ENCODE measurements around the gene CALN1.
"Not testable (repeated sequence)": the region's sequence is repeated elsewhere in the genome, so short reads cannot be mapped to it uniquely, and the experiment has no call there.

The CALN1 gene

GRCh38 chr7:71851776-71852498 lies 560.2 kb downstream of the CALN1 start:
- DNase-seq, result no peak

- DNase-seq, result no peak
These were observed 566.0 kb downstream of the CALN1 start for GRCh38 chr7:71846160-71846559.

- DNase-seq, result no peak
These were observed 568.5 kb downstream of the CALN1 start for GRCh38 chr7:71843676-71844075.

DNA sequence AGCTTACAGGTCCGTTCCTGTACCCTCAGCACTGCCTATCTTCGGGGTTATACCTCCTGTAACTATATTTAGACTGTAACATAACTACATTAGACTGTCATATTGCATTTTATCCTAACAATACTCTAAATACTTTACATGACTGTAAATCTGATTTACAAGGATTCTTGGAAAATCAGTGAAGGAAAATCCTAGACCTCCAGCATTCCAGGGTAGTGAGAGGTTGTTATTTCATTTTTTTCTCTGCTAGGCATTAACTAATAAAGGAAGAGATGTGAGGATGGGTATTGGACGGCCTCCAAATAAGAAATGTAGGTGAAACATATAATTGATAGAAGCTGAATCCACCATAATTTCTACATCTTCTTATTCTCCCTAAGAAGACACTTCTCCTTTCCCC lies 569.4 kb downstream of the CALN1 start:
- DNase-seq, result no peak

- DNase-seq, result no peak
These were observed 569.8 kb downstream of the CALN1 start for GRCh38 chr7:71842381-71842780.

GRCh38 chr7:71835056-71835455 lies 577.1 kb downstream of the CALN1 start:
- DNase-seq, result no peak

DNA sequence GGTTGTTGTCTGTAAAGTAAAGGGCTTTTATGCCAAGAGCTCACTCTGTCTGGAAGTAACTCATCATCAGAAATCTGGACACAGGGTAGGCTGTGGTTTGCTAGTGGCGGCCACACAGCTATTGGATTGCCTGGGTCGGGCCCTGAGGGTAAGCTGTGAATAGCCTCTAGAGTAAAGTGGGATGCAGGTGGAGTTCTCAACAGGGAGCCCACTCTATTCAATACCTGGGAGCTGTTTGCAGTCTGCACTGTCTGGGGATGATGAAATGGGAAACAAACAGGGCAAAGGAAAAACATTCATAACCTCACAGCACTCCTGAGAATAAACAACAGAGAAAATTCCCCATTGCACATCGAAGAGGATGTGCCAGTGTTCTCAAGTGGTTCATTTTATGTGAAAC lies 582.6 kb downstream of the CALN1 start:
- DNase-seq, result no peak

DNA sequence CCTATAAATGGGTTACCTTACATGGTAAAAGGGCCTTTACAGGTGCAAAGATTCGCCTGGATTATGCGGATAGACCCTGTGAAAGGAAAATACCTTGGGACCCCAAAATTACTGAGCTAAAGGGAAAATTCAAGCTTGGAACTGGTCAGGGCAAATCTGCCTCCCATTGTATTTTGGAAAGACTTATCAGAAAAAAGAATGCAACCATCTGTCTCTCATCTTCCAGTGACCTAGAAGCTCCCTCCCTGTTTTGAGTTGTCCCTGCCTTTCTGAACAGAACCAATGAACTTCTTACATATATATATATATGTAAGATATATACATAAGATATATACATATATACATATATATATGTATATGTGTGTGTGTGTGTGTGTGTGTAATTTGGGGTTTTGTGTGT lies 583.8 kb downstream of the CALN1 start:
- no peak for DNase-seq

GRCh38 chr7:71826141-71826540 lies 586.0 kb downstream of the CALN1 start:
- no peak for DNase-seq

DNA sequence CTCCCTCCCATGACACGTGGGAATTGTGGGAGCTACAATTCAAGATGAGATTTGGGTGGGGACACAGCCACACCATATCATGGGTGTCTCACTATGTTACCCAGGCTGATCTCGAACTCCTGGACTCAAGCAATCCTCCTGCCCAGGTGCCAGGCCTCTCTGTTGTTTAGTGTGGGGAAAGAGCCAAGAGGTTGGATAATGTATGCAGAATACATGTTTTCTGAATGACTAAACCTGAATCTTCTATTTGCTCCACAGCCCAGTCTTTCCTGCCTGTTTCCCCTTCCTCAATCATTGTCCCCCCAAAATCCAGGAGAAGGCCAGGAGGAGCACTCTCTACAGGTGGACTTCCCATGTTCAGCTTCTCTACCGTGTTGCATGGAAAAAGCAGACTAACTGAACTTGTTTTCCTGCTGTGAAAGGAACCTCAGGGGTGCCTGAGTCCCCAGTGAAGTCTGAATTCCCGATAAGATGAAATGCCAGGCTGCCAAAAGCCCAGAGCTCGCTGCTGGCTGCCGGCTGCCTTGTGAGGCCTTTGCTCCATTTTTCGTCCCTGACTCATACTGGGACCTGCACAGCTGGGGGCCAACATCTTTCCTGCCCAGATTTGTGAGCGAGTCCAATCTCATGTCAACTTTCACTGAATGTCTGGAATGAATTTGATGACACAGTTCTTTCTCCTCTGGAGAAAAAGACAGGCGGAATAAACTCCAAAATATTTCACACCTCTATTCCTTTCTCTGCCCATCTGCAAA lies 588.0 kb downstream of the CALN1 start:
- no peak for DNase-seq

DNA sequence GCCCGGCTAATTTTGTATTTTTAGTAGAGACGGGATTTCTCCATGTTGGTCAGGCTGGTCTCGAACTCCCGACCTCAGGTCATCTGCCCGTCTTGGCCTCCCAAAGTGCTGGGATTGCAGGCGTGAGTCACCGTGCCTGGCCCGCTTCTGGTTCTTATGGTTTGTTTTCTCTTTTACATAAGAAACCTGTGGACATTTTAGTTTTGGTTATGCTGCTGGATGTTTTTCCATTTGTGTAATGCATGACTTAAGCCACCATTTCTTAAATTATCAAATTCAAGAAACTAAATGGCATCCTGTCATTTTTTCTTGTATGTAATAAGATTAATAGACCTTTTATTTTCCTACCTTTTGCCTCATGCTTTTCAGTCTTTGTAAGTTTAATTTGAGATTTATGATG lies 589.7 kb downstream of the CALN1 start:
- not testable (repeated sequence) for DNase-seq

DNA sequence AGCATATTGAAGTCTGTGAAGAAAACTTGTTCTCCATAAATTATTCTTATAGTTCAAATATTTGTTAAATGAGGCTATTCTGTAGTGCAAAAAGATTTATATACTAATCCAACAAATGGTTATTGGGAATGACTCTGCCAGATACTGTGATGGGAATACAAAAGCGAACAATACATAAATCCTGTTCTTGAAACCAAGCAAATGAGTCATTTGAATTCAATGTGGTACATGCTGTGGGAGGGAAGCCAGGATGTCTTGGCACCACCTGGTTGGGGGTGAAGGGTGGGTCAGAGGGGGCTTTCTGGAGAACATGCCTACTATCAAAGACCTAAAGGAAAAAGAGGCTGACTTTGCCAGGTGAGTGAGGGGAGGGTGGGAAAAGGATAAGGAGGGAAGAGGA lies 594.2 kb downstream of the CALN1 start:
- DNase-seq, result no peak

DNA sequence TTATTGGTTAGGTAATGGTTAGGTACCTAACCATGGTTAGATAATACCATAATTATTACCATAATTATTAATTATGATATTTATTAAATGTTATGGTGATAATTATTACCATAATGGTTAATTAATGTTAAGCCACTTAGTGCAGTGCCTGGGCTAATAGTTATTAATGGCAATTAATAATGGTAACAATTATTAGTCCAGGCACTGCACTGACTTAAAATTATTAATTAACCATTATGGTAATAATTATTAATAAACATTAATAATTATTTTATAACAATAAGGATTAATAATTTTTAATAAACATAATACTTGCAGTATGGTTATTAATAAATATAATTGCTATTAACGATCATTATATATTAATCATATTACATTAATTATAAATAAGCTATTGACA lies 604.0 kb downstream of the CALN1 start:
- DNase-seq, result no peak

GRCh38 chr7:71804256-71804655 lies 607.9 kb downstream of the CALN1 start:
- no peak for DNase-seq

- DNase-seq, result no peak
These were observed 610.2 kb downstream of the CALN1 start for GRCh38 chr7:71801976-71802375.

- DNase-seq, result no peak
These were observed 611.8 kb downstream of the CALN1 start for GRCh38 chr7:71800321-71800720.

GRCh38 chr7:71795410-71795809 lies 616.7 kb downstream of the CALN1 start:
- no peak for DNase-seq

- no peak for DNase-seq
These were observed 618.9 kb downstream of the CALN1 start for GRCh38 chr7:71793251-71793650.

GRCh38 chr7:71787513-71787912 lies 624.6 kb downstream of the CALN1 start:
- DNase-seq, result no peak

- no peak for DNase-seq
These were observed 626.9 kb downstream of the CALN1 start for GRCh38 chr7:71785216-71785615.

DNA sequence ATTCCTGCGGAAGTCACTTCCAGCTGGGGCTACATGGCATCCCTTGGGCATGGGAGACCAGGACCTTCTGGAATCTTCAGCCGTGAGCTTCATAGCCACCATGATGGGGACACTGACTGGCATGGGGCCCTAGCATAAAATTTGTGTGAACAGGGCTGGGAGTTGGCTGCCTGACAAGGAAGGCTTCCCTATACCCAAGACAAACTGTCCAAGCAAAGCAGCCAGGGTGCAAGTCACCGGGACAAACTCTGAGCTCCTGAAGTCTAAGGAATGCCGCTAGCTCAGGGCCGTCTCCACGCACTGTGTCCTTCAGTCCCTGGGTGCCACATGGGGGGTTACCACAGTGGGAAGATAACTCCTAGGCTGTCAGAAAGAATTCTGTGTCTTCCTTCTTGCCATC lies 627.4 kb downstream of the CALN1 start:
- DNase-seq, result no peak

DNA sequence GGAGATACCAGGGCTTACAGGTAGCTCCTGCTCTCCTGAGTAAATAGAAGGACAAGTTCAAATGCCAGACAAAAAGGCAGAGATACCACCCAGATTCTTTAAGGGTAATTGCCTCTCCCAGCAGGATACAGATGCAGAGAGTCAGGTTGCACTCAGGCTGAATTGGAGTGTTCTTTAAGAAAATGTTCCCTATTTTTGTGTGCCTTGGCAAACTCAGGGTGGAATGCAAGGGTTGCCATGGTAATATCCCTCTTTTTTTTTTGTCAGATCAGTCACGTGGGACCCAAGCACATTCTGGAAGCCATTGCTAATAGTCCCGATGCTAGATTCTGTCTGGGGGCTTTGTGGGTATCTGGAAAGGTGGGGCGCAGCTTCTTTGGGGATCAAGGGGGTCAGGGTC lies 628.0 kb downstream of the CALN1 start:
- no peak for DNase-seq

- DNase-seq, result no peak
These were observed 628.4 kb downstream of the CALN1 start for GRCh38 chr7:71783779-71784178.

DNA sequence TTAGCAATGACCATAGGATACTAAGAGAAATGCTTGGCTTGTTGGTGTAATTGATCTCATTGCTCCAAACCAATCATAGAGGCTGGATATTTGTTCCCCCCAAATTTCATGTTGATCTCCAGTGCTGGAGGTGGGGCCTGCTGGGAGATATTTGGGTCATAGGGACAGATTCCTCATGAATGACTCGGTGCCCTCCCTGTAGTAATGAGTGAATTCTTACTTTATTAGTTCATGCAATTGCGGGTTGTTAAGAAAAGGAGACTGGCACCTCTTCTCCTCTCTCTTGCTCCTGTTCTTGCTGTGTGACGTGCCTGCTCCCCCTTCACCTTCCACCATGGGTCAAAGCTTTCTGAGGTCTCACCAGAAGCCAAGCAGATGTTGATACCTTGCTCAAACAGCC lies 630.1 kb downstream of the CALN1 start:
- DNase-seq, result no peak

- no peak for DNase-seq
These were observed 631.9 kb downstream of the CALN1 start for GRCh38 chr7:71780282-71780681.

Data from NCI-H187 (cell line).